Measurements from ENCODE around the gene SLC39A2. TPM values are rescaled to one million over a fixed set of nuclear protein-coding genes. Genes with fewer than 3 reads are reported as not detected.

Gene SLC39A2
- total and polyA plus RNA-seq, 4 donors, result 0.05 to 0.08 TPM; not detected in 2

DNA sequence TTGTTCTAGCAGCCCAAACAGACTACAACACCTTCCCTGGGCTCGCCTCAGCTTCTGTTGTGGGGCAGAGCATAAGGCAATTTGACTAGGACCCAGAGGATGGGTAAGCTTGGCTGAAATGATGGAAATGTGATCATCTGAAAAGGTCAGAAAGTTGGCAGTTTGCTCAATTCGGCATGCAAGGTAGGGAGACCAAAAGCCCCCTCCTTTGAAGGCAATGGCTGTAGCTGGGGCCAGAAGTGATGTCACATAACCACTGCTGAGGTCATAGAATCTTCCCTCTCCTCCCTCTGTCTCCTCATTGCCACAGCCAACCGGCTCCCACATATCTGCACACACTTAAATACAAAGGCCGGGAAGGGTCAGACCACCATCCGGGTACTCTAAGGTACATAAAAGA lies 30.8 kb downstream of the SLC39A2 start, which contains the start of gene TPPP2:
Gene TPPP2 (plus strand): TSS at position 301 of the 400 bp plus-strand sequence. CDS start 365 bp downstream, outside the sequence.
- no peak for DNase-seq (ENCODE audit: low spot score)
- no peaks in the 10 kb centered on the region for H3K9me3 ChIP-seq (ENCODE audit: control insufficient read depth in 4 of 4, low read length in 3 of 4)
- no peak within 1 kb of the TSS for H3K4me3 ChIP-seq (ENCODE audit: low read depth in 1 of 3, low read length in 3 of 3)
- 95% methylated on average over 5 of the region's 5 CpGs for WGBS
- H3K27ac ChIP-seq (ENCODE audit: low read depth in 1 of 2, low read length in 2 of 2), result no peak within 1 kb of the TSS
- H3K27me3 ChIP-seq (ENCODE audit: control insufficient read depth in 4 of 4, insufficient read depth in 4 of 4, low read length in 3 of 4), result no peaks in the 10 kb centered on the region
- H3K36me3 ChIP-seq (ENCODE audit: control insufficient read depth in 4 of 4, insufficient read depth in 3 of 4, low read depth in 1 of 4, low read length in 3 of 4), result peaks cover 0 to 14% (median 3%) of the 10 kb centered on the region in 4 donors
- H3K9ac ChIP-seq (ENCODE audit: low read depth in 1 of 2, low read length in 2 of 2), result no peak within 1 kb of the TSS
- TF ChIP-seq, protein P1, sequence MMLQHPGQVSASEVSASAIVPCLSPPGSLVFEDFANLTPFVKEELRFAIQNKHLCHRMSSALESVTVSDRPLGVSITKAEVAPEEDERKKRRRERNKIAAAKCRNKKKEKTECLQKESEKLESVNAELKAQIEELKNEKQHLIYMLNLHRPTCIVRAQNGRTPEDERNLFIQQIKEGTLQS (IDR thresholded peaks at IDR 0.05), result no peak
- TF ChIP-seq, protein P2, sequence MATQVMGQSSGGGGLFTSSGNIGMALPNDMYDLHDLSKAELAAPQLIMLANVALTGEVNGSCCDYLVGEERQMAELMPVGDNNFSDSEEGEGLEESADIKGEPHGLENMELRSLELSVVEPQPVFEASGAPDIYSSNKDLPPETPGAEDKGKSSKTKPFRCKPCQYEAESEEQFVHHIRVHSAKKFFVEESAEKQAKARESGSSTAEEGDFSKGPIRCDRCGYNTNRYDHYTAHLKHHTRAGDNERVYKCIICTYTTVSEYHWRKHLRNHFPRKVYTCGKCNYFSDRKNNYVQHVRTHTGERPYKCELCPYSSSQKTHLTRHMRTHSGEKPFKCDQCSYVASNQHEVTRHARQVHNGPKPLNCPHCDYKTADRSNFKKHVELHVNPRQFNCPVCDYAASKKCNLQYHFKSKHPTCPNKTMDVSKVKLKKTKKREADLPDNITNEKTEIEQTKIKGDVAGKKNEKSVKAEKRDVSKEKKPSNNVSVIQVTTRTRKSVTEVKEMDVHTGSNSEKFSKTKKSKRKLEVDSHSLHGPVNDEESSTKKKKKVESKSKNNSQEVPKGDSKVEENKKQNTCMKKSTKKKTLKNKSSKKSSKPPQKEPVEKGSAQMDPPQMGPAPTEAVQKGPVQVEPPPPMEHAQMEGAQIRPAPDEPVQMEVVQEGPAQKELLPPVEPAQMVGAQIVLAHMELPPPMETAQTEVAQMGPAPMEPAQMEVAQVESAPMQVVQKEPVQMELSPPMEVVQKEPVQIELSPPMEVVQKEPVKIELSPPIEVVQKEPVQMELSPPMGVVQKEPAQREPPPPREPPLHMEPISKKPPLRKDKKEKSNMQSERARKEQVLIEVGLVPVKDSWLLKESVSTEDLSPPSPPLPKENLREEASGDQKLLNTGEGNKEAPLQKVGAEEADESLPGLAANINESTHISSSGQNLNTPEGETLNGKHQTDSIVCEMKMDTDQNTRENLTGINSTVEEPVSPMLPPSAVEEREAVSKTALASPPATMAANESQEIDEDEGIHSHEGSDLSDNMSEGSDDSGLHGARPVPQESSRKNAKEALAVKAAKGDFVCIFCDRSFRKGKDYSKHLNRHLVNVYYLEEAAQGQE (IDR thresholded peaks at IDR 0.05), result no peak
- TF ChIP-seq CTCF (IDR thresholded peaks at IDR 0.05; ENCODE audit: low read depth, low read length, missing input control) (no peak), RAD21 (IDR thresholded peaks at IDR 0.05) (no peak), FOXA2 (IDR thresholded peaks at IDR 0.05) (no peak), TAF1 (conservative IDR thresholded peaks at IDR 0.05) (no peak), RXRA (IDR thresholded peaks at IDR 0.05) (no peak), SP1 (IDR thresholded peaks at IDR 0.05) (no peak)
- H3K4me1 ChIP-seq (ENCODE audit: control insufficient read depth in 4 of 4, insufficient read depth in 4 of 4, low read length in 3 of 4), result peaks cover 3 to 10% (median 6%) of the 10 kb centered on the region in 4 donors

GRCh38 chr14:21030531-21030930 lies 31.4 kb downstream of the SLC39A2 start:
- DNase-seq (ENCODE audit: low spot score), result no peak
- Histone ChIP-seq H3K36me3 (ENCODE audit: control insufficient read depth in 4 of 4, insufficient read depth in 3 of 4, low read depth in 1 of 4, low read length in 3 of 4) (peaks cover 0 to 14% (median 3%) of the 10 kb centered on the region in 4 donors), H3K9me3 (ENCODE audit: control insufficient read depth in 4 of 4, low read length in 3 of 4) (no peaks in the 10 kb centered on the region), H3K27ac (ENCODE audit: low read depth in 1 of 2, low read length in 2 of 2) (no peak overlapping the region), H3K4me1 (ENCODE audit: control insufficient read depth in 4 of 4, insufficient read depth in 4 of 4, low read length in 3 of 4) (peaks cover 3 to 7% (median 4%) of the 10 kb centered on the region in 4 donors), H3K4me3 (ENCODE audit: low read depth in 1 of 3, low read length in 3 of 3) (no peak overlapping the region), H3K27me3 (ENCODE audit: control insufficient read depth in 4 of 4, insufficient read depth in 4 of 4, low read length in 3 of 4) (no peaks in the 10 kb centered on the region), H3K9ac (ENCODE audit: low read depth in 1 of 2, low read length in 2 of 2) (no peak overlapping the region)
- TF ChIP-seq MAX (IDR thresholded peaks at IDR 0.05) (no peak), YY1 (IDR thresholded peaks at IDR 0.05) (no peak), HNF4G (IDR thresholded peaks at IDR 0.05) (no peak), JUND (IDR thresholded peaks at IDR 0.05) (no peak), CTCF (IDR thresholded peaks at IDR 0.05; ENCODE audit: low read depth, low read length, missing input control) (no peak), FOXA2 (IDR thresholded peaks at IDR 0.05) (no peak), NR2F2 (IDR thresholded peaks at IDR 0.05) (no peak)
- TF ChIP-seq, protein P2 (IDR thresholded peaks at IDR 0.05), result no peak
- 92% methylated on average over 12 of the region's 12 CpGs for WGBS

All from liver (tissue), 9 donors.